NCI-H446 treated with DMSO at 0.1 percent for 48 hours (cell line): ENCODE data around the gene MCF2L.
"Not testable (repeated sequence)": the region's sequence is repeated elsewhere in the genome, so short reads cannot be mapped to it uniquely, and the experiment has no call there.

ENCODE experiments used
- DNase-seq: peaks from one replicate; lab custom pipeline; 2025; lab: John Stamatoyannopoulos, UW

The MCF2L gene

DNA sequence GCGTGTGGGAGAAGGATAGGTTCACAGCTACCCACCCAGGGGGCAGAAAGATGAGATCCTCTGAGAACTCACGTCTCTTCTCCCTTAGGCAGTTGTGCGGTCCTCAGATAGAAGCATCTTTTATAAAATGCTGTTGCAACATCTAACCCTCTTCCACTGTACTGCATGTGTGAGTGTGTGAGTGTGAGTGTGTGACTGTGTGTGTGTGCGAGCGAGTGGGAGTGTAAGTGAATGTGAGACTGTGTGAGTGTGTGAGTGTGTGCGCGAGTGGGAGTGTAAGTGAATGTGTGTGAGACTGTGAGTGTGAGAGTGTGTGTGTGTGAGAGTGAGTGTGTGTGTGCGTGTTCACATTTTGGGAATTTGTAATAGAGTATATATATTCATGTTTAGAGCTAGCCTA, 81.0 kb downstream of the MCF2L start:
- no peak for DNase-seq

- no peak for DNase-seq
Observed at GRCh38 chr13:113050734-113051431, 81.9 kb downstream of the MCF2L start.

DNA sequence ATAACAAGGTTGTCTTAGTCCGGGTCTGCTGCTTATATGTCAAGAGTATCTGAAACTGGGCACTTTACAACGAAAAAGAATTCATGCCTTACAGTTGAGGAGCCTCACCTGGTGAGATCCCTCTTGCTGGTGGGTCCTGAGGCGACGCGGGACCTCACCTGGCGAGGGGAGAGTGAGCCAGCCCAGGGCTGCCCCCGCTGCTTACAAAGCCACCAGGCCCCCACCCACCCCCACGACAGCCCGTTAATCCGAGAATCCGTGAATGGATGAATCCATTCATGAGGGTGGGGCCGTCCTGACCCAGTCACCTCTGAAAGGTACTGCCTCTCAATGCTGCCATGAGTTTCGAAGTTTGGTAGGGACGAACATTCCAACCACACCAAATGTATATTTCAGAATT, 82.6 kb downstream of the MCF2L start:
- DNase-seq, result no peak

DNA sequence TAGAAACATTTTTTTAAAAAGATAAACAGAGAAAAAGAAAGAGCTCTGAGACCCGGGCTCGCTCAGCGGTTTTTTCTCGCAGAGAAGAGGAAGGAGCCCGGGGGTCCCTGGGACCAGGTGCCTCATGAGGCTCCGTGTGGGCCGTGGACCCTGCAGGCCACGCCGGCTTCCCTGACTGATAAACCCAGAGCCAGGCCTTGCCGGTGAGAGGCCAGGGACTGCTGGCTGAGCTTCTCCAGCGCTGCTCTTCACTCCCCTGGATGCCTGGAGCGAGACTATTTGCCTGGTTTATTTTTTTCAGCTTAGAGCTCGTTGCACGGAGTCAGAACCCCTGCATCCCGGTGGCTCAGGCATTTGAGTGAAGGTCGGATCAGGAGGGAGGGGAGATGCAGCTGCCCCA, 83.2 kb downstream of the MCF2L start:
- DNase-seq, result no peak

DNA sequence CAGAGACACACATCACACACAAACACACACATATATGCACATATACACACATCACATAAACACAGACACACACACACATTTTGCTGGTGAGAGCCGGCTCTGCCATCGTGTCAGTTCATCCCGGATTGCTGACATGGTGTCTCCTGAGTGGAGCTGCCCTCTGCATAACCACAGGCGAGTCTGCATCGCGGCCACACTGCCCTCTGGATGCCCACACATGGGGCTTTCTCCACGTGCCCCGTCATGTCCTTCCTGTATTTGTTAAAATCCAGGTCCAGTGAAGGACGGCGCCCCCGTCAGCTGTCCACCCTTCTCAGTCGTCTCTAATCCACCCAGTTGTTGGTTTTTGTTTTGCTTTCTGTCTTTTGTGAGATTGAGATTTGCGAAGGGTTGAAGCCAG, 84.0 kb downstream of the MCF2L start:
- DNase-seq, result no peak

DNA sequence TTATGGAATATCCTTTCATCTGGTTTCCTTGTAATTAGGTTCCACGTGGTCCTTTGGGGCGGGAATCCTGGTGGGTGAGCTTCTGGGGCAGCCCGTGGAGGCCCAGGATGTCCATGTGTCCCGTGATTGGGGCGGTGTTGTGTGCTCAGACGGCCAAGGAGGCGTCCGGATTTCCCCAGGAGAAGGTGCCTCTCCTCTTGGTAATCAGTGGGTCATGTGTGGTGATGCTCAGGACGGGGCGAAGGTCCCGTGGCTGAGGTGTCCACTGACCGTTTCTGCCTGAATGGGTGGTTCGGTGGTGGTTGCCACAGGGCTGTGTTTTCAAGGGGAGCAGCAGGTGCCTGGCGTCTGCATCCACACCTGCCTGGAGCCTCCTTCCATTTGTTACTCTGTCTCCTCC, 84.4 kb downstream of the MCF2L start:
- no peak for DNase-seq

- no peak for DNase-seq
Observed at GRCh38 chr13:113053801-113054604, 85.0 kb downstream of the MCF2L start.

DNA sequence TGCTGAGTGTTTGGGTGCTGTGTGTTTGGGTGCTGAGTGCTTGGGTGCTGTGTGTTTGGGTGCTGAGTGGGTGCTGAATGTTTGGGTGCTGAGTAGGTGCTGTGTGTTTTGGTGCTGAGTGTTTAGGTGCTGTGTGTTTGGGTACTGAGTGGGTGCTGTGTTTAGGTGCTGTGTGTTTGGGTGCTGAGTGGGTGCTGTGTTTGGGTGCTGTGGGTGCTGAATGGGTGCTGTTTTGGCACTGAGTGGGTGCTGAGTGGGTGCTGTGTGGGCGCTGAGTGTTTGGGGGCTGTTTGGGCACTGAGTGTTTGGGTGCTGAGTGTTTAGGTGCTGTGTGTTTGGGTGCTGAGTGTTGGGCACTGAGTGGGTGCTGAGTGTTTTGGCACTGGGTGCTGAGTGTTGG, 88.1 kb downstream of the MCF2L start:
- DNase-seq, result no peak

DNA sequence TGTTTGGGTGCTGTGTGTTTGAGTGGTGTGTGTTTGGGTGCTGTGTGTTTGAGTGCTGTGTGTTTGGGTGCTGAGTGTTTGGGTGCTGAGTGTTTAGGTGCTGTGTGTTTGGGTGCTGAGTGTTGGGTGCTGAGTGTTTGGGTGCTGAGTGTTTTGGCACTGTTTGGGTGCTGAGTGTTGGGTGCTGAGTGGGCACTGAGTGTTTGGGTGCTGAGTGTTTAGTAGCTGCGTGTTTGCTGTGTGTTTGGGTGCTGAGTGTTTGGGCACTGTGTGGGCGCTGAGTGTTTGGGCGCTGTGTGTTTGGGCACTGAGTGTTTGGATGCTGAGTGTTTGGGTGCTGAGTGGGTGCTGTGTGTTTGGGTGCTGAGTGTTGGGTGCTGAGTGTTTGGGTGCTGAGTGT, 88.5 kb downstream of the MCF2L start:
- DNase-seq, result not testable (repeated sequence)

GRCh38 chr13:113058129-113058987, 89.3 kb downstream of the MCF2L start:
- DNase-seq, result no peak

- DNase-seq, result no peak
Observed at GRCh38 chr13:113058988-113059850, 90.2 kb downstream of the MCF2L start.

DNA sequence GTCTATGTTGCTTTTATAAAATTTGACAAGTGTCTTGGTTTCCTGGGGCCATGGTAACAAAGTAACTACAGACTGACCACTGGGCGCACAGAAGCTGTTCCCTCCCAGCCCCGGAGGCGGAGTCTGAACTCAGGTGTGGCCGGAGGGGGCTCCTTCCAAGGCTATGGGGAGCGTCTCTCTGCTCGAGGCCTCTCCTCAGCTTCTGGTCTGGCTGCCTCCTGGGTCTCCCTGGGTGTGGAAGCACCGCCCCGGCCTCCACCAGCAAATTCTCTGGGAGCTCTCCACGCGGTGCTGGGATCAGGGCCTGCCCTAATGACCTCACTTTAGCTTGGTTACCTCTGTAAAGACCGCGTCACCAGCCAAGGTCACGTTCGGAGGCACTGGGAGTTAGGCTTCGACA, 90.9 kb downstream of the MCF2L start:
- no peak for DNase-seq

DNA sequence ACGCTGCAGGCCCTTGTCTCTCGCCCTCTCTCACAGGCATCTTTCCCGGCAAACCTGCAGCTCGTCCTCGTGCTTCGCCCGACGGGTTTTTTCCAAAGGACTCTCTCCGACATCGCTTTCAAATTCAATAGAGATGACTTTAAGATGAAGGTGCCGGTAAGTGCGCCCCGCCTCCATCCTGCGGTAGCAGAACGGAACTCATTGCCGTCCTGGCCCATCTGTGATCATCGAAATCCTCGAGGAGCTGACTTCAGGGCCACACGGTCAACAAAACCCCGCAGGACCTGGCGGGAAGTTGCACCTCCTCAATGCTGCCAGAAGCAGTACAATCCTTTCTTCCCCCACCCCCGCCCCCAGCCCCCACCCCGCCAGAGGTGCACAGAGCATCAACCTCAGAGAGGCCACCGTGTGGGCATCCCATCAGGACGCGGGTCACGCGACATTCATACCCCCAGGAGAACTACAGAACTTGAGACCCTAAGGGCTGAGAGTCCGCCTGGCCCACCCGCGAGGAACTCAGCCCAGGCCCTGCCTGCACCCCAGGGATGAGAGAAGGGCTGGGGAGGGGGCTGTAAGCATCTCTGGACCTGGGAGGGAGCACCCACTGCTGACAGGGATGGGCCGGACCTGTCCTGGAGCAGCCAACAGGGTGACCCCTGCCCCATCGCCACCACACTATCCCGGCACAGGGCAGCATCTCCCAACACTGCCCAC, 91.7 kb downstream of the MCF2L start:
- DNase-seq, result no peak

GRCh38 chr13:113061271-113061625, 92.2 kb downstream of the MCF2L start:
- DNase-seq, result no peak

DNA sequence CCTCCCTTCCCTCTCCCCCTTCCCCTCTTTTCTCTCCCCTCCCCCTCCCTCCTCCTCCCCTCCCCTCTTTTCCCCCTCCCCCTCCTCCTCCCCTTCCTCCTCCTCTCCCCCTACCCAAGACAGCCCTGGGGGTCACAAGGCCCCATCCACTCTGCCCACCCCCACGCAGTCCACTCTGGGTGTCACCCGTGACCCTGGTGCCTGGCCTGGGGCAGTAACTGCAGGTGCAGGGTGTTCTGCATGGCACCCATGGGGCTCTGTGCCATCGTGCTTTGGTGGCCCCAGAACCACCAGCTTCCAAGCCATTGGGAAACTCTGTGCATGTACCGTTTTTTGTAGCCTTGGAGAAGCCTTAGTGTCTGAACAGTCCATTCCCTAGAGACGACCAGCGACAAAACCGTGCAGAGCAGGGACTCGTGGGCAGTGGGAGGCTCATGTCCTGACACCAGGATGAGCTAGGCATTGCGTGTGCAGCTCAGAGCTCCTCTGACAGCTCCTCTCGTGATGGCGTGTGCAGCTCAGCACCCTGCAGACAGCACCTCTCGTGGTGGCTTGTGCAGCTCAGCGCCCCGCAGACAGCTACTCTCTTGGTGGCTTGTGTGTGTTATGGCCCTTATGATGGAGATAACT, 92.9 kb downstream of the MCF2L start:
- no peak for DNase-seq

DNA sequence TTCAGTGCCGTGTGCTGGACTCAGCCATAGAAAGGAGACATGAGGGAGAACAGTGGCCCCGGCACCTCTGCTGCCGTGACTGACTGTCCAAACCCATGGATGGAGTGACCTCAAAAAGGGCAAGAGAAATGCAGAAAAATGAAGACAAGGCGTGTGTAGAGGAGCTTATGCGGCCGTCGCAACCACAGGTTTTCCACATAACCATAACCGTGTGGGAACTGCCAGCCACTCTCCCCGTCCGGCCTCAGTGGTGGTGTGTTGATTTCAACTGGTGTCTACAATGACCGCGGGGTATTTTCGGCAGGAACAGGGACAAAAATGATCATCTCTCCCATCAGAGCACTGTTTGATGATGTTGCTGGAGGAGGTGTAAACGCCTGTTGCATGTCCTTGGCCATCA, 93.7 kb downstream of the MCF2L start:
- no peak for DNase-seq

- DNase-seq, result no peak
Observed at GRCh38 chr13:113063091-113063491, 94.1 kb downstream of the MCF2L start.

DNA sequence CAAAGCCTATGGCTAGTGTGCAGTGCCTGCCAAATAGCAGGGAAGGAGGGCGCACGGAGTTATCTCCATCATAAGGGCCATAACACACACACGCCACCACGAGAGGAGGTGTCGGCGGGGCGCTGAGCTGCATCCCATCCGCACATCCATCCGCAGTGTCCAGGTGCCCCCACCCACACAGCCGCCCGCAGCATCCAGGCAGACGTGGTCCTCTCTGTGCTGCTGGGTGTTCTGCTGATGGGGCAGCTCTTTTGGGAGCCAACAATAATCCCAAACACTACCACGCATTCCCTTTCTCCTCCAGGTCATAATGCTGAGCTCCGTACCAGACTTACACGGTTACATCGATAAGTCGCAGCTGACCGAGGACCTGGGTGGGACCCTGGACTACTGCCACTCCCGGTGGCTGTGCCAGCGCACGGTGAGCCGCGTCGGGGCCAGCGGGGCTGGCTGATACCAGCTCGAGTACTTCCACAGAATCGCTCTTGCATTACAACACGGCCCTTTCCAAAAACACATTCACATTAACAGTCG, 95.1 kb downstream of the MCF2L start:
- no peak for DNase-seq

GRCh38 chr13:113064534-113065405, 95.8 kb downstream of the MCF2L start:
- DNase-seq, result no peak
